PC-3 (cell line): ENCODE measurements around the gene WNK2. TPM values are rescaled to one million over a fixed set of nuclear protein-coding genes. Genes with fewer than 3 reads are reported as not detected.
"Not testable (repeated sequence)": the region's sequence is repeated elsewhere in the genome, so short reads cannot be mapped to it uniquely, and the experiment has no call there.

Experiments
- ATAC-seq: fragments of 200-7000 bp; cut with Tn5 transposase; 2 replicates; pipeline ENCODE4 v1.9.1; 2020; ENCODE audit warnings: mild to moderate bottlenecking, moderate library complexity
- BruUV-seq: library from RNA; stranded (reverse); fragments of 400-500 nt; replicated peaks from 2 replicates; lab custom pipeline; 2021; lab: Mats Ljungman, UMichigan
- CTCF ChIA-PET: fragments of 300-600 bp; sonication (Branson Sonifier 250); formaldehyde crosslinking; loops from one replicate; lab custom pipeline; 2022; ENCODE audit warnings: antibody characterized with exemption; lab: Charles Lee
- POLR2A ChIA-PET: fragments of 300-600 bp; sonication (Branson Sonifier 250); formaldehyde crosslinking; loops from one replicate; lab custom pipeline; 2022; ENCODE audit warnings: antibody characterized with exemption; ENCODE audit not compliant: unreplicated experiment; lab: Charles Lee
- DNase-seq: peaks from one replicate; pipeline ENCODE4 v3.0.0-alpha.2; 2015
- H2AFZ ChIP-seq: fragments of 300-600 bp; sonication (generic); 2 replicates; pipeline ENCODE4 v1.6.0; 2016; ENCODE audit warnings: antibody characterized with exemption, low read length
- H3F3A ChIP-seq: fragments of 300-600 bp; sonication (generic); one replicate; pipeline ENCODE4 v1.6.0; 2017; ENCODE audit warnings: antibody characterized with exemption, low read length, control low read depth, mild to moderate bottlenecking; ENCODE audit not compliant: unreplicated experiment
- H3K27ac ChIP-seq: fragments of 300-600 bp; sonication (generic); 2 replicates; pipeline ENCODE4 v1.5.1; 2016; ENCODE audit warnings: mild to moderate bottlenecking, low read length
- H3K27me3 ChIP-seq: fragments of 300-600 bp; sonication (generic); 2 replicates; pipeline ENCODE4 v1.6.1; 2016; ENCODE audit warnings: low read length, mixed read lengths
- H3K36me3 ChIP-seq: fragments of 300-600 bp; sonication (generic); 2 replicates; pipeline ENCODE4 v1.6.1; 2016; ENCODE audit warnings: low read depth, mixed run types, low read length, mixed read lengths
- H3K4me1 ChIP-seq: fragments of 300-600 bp; sonication (generic); 2 replicates; pipeline ENCODE4 v1.5.1; 2016; ENCODE audit warnings: low read length; ENCODE audit not compliant: insufficient read depth
- H3K4me2 ChIP-seq: fragments of 300-600 bp; sonication (generic); 2 replicates; pipeline ENCODE4 v1.6.0; 2016; ENCODE audit warnings: low read length
- H3K4me3 ChIP-seq: fragments of 300-600 bp; sonication (generic); 2 replicates; pipeline ENCODE4 v1.5.1; 2016; ENCODE audit warnings: mild to moderate bottlenecking, low read length, mixed read lengths
- H3K79me2 ChIP-seq: fragments of 300-600 bp; sonication (generic); 2 replicates; pipeline ENCODE4 v1.6.1; 2017; ENCODE audit warnings: low read length, mixed read lengths
- H3K9ac ChIP-seq: fragments of 300-600 bp; sonication (generic); 2 replicates; pipeline ENCODE4 v1.6.0; 2016; ENCODE audit warnings: mild to moderate bottlenecking, low read length
- H3K9me2 ChIP-seq: fragments of 300-600 bp; sonication (generic); replicated peaks from 2 replicates; pipeline ENCODE4 v1.6.1; 2016; ENCODE audit warnings: mixed run types, low read length, mixed read lengths
- H3K9me3 ChIP-seq: fragments of 300-600 bp; sonication (generic); 2 replicates; pipeline ENCODE4 v1.6.1; 2016; ENCODE audit warnings: low read length, mixed read lengths
- H4K20me1 ChIP-seq: fragments of 300-600 bp; sonication (generic); 2 replicates; pipeline ENCODE4 v1.6.1; 2016; ENCODE audit warnings: low read length, mixed read lengths
- CTCF ChIP-seq: fragments of 300-600 bp; sonication (generic); conservative IDR thresholded peaks from 2 replicates; pipeline ENCODE4 v1.5.1; 2017; ENCODE audit warnings: antibody characterized with exemption, low read depth, mild to moderate bottlenecking, low read length
- EZH2 ChIP-seq: fragments of 300-600 bp; sonication (generic); IDR thresholded peaks from one replicate; pipeline ENCODE4 v1.6.1; 2017; ENCODE audit warnings: antibody characterized with exemption, mild to moderate bottlenecking, low read length; ENCODE audit not compliant: unreplicated experiment
- EZH2phosphoT487 ChIP-seq: fragments of 300-600 bp; sonication (generic); IDR thresholded peaks from 2 replicates; pipeline ENCODE4 v1.6.1; 2018; ENCODE audit warnings: mild to moderate bottlenecking, antibody characterized with exemption, low read length, borderline replicate concordance
- intact Hi-C: fragments of 100-400 bp; cut with micrococcal nuclease; formaldehyde crosslinking; loops from 2 replicates; pipeline ENCODE4 v1.9.0; 2023
- total RNA-seq: library from RNA; depleted of rRNA; stranded (reverse); fragments of >200 nt; gene quantifications from 2 replicates; pipeline ENCODE4 v1.2.3, GENCODE V29; 2014

WNK2 gene
- total RNA-seq, 1 experiment from 2014 or later, result 11.7 TPM

GRCh38 chr9:93248386-93249040 lies 64.6 kb downstream of the WNK2 start:
- no peaks in the 10 kb centered on the region for H3K4me1 ChIP-seq
- H3K4me3 ChIP-seq, result no peak overlapping the region
- H3K27me3 ChIP-seq, result no peaks in the 10 kb centered on the region
- no peak overlapping the region for H3K4me2 ChIP-seq
- TF ChIP-seq CTCF (no peak), EZH2phosphoT487 (no peak), EZH2 (no peak)
- H3K79me2 ChIP-seq, result no peaks in the 10 kb centered on the region
- no peak overlapping the region for H3K27ac ChIP-seq
- DNase-seq, result no peak
- no TSS peak for BruUV-seq
- no peaks in the 10 kb centered on the region for H3K36me3 ChIP-seq
- CTCF ChIA-PET, result no interaction called here
- H3K9ac ChIP-seq, result no peak overlapping the region
- intact Hi-C loops, result no loop called here
- ATAC-seq, result no peak
- no peaks in the 10 kb centered on the region for H4K20me1 ChIP-seq
- H2AFZ ChIP-seq, result no peak overlapping the region
- no peaks in the 10 kb centered on the region for H3F3A ChIP-seq
- POLR2A ChIA-PET, result no interaction called here
- H3K9me3 ChIP-seq, result no peaks in the 10 kb centered on the region
- no peaks in the 10 kb centered on the region for H3K9me2 ChIP-seq

DNA sequence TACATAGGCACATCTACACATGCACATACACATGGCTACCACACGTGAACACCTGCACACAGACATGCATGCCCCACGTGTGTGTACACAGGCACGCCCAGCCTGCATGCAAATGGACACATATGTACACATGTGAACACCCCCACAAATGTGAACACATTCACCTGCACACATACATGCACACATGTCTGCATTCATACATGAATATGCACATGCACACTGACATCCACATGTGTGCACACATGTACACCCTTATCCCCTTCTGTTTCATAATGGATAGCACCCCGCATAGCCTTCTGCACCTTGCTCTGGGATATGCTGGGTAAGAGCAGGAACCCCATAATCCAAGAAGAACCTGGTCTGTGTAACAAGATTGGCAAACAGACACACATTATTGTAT lies 66.2 kb downstream of the WNK2 start:
- Histone ChIP-seq H3K36me3 (no peaks in the 10 kb centered on the region), H2AFZ (no peak overlapping the region), H3K4me3 (no peak overlapping the region), H3K9me2 (no peaks in the 10 kb centered on the region), H4K20me1 (no peaks in the 10 kb centered on the region), H3K9me3 (no peaks in the 10 kb centered on the region), H3K4me1 (no peaks in the 10 kb centered on the region), H3F3A (no peaks in the 10 kb centered on the region), H3K9ac (no peak overlapping the region), H3K27me3 (no peaks in the 10 kb centered on the region), H3K4me2 (no peak overlapping the region), H3K27ac (no peak overlapping the region), H3K79me2 (no peaks in the 10 kb centered on the region)
- no peak for TF ChIP-seq EZH2
- TF ChIP-seq CTCF, result no peak
- no peak for TF ChIP-seq EZH2phosphoT487
- POLR2A ChIA-PET, result no interaction called here
- CTCF ChIA-PET, result no interaction called here
- no peak for ATAC-seq
- intact Hi-C loops, result no loop called here
- BruUV-seq, result no TSS peak
- DNase-seq, result no peak

- H3K79me2 ChIP-seq, H3K4me3 ChIP-seq, H2AFZ ChIP-seq, DNase-seq, POLR2A ChIA-PET, H3K4me1 ChIP-seq, CTCF ChIA-PET, H3K36me3 ChIP-seq, ATAC-seq, intact Hi-C loops, H4K20me1 ChIP-seq, H3K9ac ChIP-seq, H3K27me3 ChIP-seq, H3K9me2 ChIP-seq, BruUV-seq, H3K9me3 ChIP-seq, H3K4me2 ChIP-seq, H3F3A ChIP-seq, H3K27ac ChIP-seq: not testable (repeated sequence)
Observed at GRCh38 chr9:93251309-93251708, 67.4 kb downstream of the WNK2 start.
